HG03354 (cell line): ENCODE results near the gene P2RY6.

Source experiments
- ATAC-seq: cut with Tn5 transposase; IDR thresholded peaks from one replicate; pipeline ENCODE4 v1.9.1; 2021; ENCODE audit warnings: mild to moderate bottlenecking; ENCODE audit not compliant: unreplicated experiment, poor library complexity, severe bottlenecking

Gene P2RY6

DNA sequence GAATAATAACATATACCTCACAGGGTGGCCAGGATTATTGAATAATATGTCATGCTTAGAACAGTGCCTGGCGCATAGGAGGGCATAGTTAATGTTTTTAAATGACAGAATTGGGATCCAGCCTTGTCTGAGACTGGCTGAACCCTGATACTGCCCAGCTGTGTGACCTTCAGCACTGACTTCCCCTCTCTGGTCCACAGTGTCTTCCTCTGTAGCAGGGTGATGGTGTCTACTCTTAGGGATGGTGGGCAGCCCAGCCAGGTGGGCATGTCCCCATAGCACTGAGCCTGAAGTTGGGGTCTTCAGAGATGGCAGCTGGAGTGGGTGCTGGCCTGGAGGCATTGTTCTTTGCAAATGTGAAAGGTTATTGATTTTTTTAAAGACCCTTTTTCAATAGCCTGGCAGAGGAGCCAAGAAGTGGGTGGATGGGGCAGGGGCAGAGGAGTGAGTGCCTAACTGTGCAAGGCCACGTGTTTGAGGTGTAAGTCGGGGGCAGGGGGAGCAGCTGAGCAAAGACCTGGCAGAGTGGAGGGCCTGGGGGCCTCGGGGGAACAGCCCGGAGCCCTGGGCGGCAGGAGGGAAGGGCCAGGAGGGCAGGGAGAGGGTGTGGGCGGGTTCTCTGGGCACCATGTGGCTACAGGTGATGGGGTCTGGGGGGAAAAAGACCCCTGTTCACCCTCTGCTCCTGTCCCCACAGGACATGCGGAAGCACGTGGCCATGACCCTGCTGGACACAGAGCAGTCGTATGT is 74.2 kb downstream of the P2RY6 start:
- ATAC-seq: no peak

DNA sequence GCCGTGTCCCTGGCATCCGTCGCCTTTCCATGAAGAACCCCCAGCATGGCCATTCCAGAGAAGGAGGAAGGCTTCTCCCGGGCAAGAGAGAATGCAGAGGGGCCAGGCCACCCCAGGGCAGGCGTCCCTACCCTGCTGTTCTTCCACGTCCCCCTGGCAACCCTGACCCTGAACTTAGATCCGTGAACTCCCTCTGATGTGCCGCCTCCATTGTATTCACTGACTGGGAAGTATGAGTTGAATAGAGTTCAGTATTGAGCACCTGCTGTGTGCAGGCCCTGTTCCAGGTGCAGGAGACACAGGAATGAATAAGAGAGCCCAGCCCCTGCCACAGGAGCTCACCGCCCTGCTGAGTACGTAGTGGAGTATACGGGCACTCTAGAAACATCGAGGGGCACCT is 74.9 kb downstream of the P2RY6 start:
- ATAC-seq: no peak
